NCI-H2107 treated with DMSO at 0.1 percent for 48 hours (cell line): ENCODE data around the gene RCSD1.
"Not testable (repeated sequence)": the region's sequence is repeated elsewhere in the genome, so short reads cannot be mapped to it uniquely, and the experiment has no call there.

Experiments used
- DNase-seq: peaks from one replicate; lab custom pipeline; 2025; ENCODE audit not compliant: unreplicated experiment; lab: John Stamatoyannopoulos, UW

RCSD1 gene, protein sequence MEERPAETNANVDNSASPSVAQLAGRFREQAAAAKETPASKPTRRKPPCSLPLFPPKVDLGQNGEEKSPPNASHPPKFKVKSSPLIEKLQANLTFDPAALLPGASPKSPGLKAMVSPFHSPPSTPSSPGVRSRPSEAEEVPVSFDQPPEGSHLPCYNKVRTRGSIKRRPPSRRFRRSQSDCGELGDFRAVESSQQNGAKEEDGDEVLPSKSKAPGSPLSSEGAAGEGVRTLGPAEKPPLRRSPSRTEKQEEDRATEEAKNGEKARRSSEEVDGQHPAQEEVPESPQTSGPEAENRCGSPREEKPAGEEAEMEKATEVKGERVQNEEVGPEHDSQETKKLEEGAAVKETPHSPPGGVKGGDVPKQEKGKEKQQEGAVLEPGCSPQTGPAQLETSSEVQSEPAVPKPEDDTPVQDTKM

DNA sequence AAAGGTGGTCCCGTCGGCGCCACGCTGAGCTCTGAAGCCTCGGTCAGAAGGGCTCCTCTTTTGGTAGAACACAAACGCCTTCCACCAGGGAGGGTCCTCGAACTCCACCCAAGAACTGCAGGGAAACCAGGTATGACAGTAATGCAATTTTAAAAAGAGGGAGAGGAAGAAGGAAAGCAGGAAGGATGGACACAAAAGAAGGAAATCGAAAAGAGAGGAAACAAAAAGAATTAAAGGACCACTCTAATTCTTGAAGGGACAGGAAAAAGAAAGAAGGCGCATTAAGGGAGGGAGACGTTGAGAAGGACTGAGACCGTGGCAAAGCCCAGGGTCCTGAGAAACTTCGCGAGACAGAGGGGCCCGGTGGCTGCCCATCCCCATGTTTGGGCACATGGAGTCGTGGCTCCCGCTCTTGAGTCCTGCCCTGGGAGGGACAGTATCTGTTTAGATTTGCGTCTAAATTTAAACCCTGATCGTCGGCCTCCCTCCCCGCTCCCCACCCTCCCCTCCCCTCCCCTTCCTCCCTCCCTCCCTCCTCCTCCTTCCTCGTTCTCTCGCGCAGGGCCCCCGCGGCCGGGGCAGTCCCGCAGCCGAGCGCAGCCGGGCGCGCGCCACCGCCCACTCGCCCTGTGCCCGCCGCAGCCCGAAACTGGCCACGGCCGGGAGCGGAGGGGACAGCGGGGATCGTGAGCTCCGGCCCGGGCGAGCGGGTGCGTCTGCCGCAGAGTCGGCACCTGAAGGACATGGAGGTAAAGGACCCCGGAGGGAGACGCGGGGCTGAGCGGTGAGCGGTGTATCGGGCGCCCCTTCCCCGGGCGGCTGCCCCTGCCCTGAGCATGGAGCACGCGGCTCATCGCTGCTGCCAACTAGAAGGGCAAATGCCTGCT, at the start of gene RCSD1:
Gene RCSD1, plus strand, starts transcription at position 552 of the 887 bp plus-strand sequence. Its CDS starts 192 bp downstream, at position 744.
- no peak for DNase-seq

DNA sequence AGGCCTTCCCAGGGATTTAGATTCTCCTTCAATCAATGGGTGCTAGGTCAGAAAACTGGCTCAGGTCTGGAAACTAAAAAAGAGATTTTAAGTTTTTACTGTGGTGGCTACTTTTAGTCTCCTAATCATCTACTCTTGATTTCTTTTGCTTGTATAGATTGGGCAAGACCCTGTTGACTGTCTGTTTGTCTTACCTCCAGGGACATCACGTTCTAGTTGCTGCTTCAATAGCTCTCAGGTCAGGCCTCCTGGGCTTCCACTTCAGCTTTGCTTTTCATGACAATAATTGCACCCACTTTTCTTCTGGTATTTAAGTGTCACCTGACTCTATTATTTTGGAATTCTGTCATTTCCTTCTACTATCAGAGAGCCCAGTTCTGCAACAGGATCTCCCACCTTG, 48.0 kb upstream of the RCSD1 start:
- no peak for DNase-seq

DNA sequence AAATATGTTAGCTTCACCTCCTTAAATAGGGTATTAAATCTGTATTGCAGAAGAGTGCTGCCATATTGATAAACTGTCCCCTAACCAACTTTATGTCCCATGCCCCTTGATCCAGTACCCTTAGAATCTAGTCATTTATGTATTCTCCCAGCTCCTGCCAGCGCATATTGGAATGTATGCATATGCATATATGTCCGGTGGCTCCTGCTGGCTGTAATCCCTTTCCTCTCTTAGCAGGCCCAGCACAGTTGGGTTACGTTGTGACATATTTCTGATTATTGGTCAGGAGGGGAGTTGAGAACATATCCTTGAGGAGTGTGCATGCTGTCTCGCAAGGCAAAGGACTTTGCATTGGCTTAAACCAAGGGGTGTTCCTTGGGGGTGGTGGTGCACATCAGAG, 47.3 kb upstream of the RCSD1 start:
- DNase-seq, result no peak

DNA sequence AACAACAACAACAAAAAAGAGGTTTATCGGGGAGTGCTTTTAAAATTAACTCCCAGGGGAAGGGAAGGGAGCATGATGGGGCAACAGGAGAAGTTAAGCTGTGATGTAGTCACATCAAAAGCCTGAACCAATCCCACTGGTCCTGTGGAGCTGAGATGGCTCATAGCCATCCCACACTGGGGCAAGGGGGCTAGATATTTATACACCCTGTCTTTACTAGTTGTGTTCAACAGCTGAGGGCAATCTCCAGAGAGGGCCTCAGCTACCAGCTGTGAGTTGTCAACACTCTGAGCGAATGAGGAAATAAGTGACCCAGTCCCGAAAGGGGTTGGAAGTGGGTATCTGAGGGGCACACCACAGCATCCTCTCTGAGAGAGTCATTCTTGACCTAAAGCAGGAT, 45.5 kb upstream of the RCSD1 start:
- DNase-seq, result no peak

DNA sequence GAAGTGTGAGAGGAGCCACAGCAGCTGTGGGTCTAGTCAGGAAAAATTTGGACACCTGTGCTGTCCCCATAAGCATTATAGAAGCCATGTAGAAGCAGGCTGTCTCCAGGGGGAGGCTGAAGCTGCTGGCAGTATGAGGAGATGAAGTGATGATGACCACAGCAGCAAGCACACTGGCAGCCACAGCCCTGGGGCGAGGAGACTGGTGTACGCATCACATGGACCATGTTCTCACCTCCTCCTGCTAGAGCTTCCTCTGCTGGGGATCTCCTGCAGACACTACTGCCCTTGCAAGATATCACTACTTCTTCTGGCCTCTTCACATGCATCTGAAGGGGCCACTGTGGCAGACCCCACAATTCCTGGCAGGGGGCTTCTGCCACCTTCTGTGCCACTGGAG, 42.7 kb upstream of the RCSD1 start:
- DNase-seq, result no peak

DNA sequence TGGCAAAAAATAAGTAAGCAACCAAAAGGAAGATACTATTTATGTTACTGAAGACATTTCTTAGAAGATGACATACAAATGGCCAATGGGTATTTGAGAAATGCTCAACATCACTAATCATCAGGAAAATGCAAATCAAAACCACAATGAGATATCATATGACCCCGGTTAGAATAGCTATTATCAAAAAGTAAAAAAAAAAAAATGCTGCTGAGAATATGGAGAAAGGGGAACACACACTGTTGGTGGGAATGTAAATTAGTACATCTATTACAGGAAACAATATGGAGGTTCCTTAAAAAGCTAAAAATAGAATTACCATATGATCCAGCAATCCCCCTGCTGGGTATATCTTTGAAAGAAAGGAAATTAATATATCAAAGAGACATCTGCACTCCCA, 42.2 kb upstream of the RCSD1 start:
- no peak for DNase-seq

DNA sequence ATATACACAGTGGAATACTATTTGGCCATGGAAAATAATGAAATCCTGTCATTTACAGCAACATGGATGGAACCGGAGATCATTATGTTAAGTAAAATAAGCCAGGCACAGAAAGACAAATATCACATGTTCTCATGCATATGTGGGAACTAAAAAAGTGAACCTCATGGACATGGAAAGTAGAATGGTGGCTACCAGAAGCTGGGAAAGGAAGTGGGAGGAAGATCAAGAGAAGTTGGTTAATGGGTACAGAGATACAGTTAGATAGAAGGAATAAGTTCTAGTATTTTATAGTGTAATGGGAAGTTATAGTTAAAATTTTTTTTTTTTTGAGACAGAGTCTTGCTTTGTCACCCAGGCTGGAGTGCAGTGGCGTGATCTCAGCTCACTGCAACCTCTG, 41.7 kb upstream of the RCSD1 start:
- DNase-seq, result no peak

DNA sequence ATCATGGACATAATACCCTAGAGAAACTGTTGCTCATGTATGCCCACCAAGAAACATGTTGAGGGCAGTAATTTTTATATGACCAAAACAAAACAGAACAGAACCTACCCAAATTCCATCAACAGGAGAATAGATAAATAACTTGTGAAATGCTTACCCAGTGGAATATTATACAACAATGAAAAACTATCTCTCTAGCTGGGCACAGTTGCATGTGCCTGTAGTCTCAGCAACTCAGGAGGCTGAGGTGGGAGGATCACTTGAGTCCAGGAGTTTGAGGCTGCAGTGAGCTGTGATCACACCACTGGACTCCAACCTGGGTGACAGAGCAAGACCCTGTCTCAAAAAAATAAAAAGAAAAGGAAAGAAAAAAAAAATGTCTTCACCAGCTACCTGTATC, 37.6 kb upstream of the RCSD1 start:
- no peak for DNase-seq

DNA sequence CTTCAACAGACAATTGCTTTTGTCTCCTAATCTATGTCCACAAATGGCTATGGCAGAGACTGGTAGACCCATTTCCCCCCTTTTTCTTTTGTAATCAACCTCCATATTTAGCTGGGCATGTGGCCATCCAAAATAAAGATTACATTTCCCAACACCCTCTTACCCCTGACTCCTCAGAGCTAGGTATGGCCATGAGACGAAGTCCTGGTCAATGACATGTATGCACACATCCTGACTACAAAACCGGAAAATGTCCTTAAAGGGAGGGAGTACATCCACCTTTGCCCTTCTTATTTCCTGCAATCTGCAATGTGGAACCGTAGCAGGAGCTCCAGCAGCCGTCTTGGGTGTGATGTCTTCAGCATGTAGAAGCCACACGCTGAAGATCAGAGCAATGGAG, 36.2 kb upstream of the RCSD1 start:
- DNase-seq, result no peak

DNA sequence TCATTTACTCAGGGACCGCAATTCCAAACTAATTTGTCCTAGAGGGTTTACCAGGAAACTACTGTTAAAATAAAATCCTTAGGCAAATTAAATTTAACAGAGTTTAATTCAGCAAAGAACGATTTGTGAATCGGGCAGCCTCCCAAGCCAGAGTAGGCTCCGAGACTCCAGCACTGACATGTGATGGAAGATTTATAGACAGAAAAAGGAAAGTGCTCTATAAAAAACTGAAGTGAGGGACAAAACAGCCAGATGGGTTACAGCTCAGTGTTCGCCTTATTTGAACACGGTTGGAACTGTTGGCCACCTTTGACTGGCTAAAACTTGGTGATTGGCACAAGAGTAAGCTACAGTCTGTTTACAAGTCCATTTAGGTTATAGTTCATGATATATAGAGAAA, 35.2 kb upstream of the RCSD1 start:
- DNase-seq, result no peak

DNA sequence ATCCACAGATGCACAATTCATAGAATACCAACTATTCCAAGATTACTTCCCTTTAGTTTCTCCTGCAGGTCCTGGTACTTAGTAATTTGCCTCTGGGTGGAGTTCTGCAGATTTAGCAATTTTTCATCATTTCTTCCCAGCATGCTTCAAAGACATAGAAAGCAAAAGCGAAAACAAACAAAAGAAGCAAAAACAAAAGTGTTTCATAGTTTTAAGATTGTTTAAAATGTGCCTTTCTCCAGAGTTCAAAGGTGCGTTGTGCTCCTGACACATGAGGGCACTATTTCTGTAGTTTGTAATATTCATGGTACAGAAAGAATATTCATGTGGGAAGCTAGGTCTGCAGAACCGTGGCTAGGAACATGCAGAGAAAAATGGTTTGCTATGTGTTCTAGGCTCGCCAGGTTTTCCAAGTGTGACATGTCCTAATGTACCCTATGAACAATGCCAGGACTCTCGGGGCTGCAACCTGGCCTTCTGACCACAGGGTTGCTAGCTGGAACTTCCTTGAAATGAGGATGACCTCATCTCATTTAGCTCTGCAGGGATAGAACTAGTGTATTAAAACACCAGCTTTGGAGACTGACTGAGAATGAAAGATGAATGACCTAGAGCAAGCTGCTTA, 30.0 kb upstream of the RCSD1 start:
- peak; percentile 71 for DNase-seq

DNA sequence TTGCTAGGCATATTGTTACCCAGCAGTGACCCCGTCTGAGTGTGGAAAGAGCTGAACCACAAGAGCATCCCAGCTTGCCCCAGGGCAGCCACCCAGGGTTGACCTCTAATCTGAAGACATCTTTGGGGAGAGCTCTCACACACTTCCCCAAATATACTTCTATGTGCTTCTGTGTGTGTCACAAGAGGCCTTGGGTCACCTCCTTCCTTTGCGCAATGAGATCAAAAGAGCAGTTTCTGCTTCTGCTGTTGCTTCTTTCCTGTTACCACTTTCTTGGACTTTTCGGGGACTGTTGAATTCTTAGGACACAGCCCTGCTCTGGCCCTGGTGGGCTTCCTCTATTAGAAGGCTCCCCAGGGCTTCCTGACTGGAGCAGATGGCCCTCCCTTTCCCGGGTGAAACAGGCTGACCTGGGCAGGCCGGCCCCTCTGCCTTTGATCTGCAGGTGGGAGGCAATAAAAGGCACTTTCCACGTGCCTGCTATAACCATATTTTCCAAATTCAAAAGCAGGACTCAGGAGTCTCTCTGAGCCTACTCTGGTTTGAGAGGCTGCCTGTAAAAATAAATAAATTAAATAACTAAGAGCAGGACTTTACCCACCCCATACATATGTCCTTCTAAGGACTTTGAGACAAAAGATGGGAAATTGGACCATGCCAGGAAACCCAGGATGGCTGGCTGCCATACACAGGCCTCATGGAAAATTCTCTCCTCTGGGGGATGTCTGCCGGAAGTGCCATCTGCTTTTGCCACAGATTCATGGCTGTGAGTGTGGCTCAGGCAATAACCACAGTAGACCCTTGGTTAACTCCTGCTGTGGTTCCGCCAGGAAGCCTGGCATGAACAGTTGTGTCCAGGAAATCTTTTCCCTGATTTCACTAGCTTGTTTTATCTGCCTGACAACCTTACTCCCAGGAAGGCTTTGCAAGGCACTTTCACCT, 28.3 kb upstream of the RCSD1 start:
- no peak for DNase-seq

DNA sequence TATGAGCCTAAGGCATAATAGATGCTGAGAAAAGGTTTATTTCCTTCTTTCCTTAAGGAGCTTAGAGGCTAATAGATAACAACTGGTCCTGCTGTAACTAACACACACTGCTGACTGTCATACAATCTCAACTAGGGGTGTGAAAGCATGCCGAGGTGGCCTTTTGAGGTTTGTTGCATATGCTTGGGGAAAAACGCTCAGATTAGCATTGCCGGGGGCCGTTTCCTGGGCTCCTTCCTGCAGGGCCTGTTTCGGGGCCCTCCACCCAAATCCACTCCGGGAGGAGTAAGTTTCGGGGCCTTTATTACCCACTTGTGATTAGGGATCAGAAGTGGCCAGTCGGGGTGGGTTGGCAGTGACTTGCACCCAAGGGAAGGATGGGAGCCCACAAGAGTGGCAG, 27.2 kb upstream of the RCSD1 start:
- DNase-seq, result no peak

DNA sequence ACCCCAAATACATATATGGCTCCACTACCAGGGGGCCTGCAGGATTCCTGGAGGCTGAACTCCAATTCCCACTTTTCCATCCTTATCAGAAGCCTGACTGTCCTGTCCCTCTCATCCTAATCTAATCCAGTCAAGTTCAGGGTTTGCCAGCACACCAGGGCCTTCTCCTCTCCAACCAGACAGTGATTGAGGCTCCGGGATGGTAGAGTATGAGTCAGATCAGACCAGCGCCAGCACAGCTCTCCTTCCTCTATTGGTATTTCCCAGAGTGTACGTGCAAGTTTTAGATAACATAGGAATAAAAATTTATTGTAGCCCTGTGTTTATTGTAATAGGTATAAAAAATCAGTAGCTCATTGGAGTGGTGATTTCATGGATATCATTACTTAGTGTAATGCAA, 24.5 kb upstream of the RCSD1 start:
- no peak for DNase-seq

DNA sequence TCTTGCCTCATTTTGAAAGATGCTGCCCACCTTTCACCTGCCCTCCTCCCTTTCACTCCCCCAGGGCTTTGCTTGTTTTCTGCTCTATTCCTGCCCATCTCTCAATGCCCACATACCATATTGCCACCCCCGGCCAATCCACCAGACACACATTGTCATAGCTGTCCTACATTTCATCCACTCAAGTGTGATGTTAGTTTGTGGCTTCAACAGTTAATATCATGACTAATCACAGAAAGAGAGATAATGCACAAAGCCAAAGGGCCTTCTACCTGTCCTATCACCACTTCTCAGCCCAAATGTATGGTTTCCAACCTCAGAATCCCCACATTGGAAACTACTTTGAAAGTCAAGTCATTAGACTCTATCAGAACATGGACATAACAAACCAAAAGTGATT, 18.0 kb upstream of the RCSD1 start:
- no peak for DNase-seq

DNA sequence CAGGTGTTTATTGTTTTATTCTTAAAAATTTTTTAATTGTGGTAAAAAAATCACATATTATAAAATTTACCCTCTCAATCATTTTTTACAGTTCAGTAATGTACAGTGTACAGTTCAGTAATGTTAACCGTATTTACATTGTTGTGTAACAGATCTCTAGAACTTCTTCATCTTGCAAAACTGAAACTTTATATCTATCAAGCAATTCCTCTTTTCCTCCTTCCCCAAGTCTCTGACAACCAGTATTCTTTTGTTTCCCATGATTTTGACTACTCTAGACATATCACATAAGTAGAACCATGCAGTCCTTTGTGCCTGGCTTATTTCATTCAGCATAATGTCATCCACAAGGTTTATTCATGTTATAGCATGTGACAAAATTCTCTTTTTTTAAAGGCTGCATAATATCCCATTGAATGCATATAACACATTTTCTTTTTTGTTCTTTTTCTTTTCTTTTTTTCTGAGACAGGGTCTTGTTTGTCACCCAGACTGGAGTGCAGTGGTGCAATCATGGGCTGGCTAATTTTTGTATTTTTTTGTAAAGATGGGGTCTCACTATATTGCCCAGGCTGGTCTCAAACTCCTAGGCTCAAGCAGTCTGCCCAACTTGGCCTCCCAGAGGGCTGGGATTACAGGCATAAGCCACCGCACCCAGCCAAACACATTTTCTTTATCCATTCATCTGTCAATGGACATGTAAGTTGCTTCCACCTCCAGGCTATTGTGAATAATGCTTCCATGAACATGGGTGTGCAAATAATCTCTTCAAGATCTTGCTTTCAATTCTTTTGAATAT, 17.2 kb upstream of the RCSD1 start:
- DNase-seq, result no peak

DNA sequence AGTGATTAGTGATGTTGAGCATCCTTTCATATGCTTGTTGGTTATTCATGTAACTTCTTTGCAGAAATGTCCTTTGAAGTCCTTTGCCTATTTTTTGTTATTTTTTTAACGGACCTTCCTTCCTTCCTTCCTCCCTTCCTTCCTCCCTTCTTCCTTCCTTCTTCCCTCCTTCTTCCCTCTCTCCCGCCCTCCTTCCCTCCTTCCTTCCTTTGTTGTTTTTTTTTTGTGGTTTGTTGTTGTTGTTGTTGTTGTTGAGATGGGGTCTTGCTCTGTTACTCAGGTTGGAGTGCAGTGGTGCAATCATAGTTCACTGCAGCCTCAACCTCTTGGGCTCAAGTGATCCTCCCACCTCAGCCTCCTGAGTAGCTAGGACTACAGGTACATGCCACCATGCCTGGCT, 16.0 kb upstream of the RCSD1 start:
- DNase-seq, result not testable (repeated sequence)

DNA sequence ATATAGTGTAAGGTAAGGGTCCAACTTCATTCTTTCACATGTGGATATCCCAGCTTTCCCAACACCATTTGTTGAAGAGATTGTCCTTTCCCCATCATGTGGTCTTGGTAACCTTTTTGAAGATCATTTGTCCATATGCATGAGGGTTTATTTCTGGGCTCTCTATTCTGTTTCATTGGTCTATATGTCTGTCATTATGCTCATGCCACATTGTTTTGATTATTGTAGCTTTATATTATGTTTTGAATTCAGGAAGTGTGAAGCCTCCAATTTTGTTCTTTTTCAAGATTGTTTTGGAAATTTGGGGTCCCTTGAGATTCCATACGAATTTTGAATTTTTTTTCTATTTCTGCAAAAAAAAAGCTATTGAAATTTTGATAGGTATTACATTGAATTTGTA, 15.2 kb upstream of the RCSD1 start:
- no peak for DNase-seq

DNA sequence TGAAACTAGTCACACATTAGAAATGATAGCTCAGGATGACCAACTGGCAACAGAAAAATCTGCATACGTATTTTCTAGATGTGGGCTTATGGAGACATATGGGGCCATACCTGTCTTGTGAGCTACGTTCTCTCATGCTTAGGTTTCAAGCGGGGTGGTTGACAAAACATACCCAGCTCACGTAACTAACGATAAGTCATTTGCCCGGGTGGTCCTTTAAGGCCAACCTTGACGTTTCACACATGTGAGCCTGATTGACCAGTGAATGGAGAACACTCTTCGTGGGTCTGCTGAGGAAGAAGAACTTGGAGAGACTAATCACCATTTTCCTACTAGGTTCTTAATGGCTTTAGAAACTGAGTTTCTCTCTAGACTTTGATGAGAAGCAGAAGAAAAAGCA, 13.5 kb upstream of the RCSD1 start:
- no peak for DNase-seq
